ENCODE measurements around the gene THAP5.
A peak's percentile ranks its signal among the peaks of the same experiment; 100 is the strongest.

Gene THAP5

GRCh38 chr7:108585843-108586242 lies 16.3 kb upstream of the THAP5 start:
- Histone ChIP-seq H3K4me2 (no peak overlapping the region), H3K27me3 (no peaks in the 10 kb centered on the region), H3K27ac (no peak overlapping the region), H3K9ac (no peak overlapping the region), H3K9me3 (no peaks in the 10 kb centered on the region), H4K20me1 (no peaks in the 10 kb centered on the region), H3K4me3 (no peak overlapping the region), H3K4me1 (no peaks in the 10 kb centered on the region), H3K36me3 (no peaks in the 10 kb centered on the region)
- no peak for TF ChIP-seq Cebpa-rat (IDR thresholded peaks at IDR 0.05)

DNA sequence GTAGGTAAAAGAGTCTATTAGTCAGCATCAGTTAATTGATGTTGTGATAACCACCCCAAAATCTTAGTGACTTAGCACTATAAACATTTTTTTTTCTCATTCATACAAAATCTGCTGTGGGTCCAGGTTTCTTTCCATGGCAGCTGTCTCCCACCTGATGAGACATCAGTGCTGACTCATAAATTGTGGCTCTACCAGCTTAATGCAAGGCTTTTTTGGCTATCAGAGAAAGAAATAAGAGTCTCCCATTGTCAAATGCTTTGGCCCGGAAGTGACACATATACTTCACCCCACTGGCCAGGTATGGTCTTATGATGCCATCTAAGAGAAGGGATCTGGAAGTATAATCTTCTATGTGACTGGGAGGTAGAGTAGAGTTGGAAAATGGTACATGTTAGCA lies 14.7 kb upstream of the THAP5 start:
- Histone ChIP-seq H3K9ac (no peak overlapping the region), H4K20me1 (no peaks in the 10 kb centered on the region), H3K27me3 (no peaks in the 10 kb centered on the region)

DNA sequence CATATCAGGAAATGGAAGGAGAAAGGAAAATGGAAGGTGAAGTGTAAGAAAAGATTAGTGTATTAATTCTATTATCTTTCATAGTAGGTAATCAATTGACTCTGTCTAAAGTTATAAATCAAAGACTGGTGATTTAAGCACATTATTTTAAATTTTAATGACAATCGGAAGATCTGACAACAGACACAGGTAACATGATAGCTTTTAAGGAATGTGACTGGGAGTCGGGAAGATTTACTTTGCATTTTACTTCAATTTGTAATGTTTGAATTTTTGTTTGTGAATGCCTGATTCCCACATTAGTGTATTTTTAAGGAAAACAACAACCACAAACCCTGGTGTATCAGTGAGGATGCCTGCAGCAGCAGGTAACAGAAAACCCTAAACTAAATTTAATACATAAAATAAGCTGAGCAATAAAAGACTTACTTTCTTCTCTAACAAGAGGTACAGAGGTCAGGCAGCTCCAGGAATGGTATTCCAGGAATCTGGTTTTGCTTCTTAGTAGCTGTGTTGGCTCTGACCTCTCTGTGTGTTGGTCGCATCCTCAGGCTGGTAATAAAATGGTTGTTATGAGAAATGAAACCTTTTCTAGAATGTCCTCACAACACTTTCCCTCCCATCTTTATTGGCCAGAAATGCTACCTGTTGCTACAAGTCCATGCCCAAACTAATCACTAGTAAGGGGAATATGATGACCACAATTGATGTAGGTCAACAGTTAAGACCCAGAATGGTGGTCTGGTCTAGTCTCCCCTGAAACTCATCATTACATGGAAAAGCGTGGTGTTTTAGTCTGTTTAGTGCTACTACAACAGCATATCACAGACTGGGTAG lies 12.4 kb upstream of the THAP5 start:
- H4K20me1 ChIP-seq = no peaks in the 10 kb centered on the region
- no peak for TF ChIP-seq Cebpa-rat (IDR thresholded peaks at IDR 0.05)
- H3K9ac ChIP-seq = no peak overlapping the region
- H3K4me3 ChIP-seq = no peak overlapping the region
- H3K4me2 ChIP-seq = no peak overlapping the region
- H3K4me1 ChIP-seq = no peaks in the 10 kb centered on the region
- no peaks in the 10 kb centered on the region for H3K27me3 ChIP-seq
- peaks cover 21% of the 10 kb centered on the region for H3K9me3 ChIP-seq
- no peak overlapping the region for H3K27ac ChIP-seq
- H3K36me3 ChIP-seq = peaks cover 34% of the 10 kb centered on the region

More for the DNA sequence above, 14.7 kb upstream of the THAP5 start:
- Histone ChIP-seq H3K36me3 (peaks cover 14% of the 10 kb centered on the region), H3K4me2 (no peak overlapping the region), H3K4me1 (no peaks in the 10 kb centered on the region), H3K4me3 (no peak overlapping the region), H3K27ac (no peak overlapping the region), H3K9me3 (peaks cover 15% of the 10 kb centered on the region)
- no peak for TF ChIP-seq Cebpa-rat (IDR thresholded peaks at IDR 0.05)

DNA sequence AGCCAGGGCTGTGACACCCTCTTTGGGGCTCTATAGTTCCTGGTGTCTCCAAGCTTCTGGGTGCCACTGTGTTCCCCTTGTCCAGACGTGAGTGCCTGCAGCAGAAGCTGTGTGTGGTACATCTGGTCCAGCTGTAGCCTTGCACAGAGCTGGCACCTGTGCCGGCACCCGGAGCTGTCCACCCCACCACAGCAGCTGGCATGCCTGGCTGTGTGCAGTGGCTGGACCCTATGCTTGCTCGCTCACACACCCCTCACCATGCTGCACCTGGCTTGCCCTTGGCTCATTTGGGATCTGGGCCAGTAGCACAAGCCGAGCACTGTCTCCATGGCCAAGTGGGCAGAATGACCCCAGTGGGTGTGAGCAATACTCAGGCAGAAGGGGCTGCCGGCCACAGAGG lies 10.8 kb upstream of the THAP5 start:
- Histone ChIP-seq H3K27ac (no peak overlapping the region), H3K9me3 (peaks cover 26% of the 10 kb centered on the region), H3K4me2 (no peak overlapping the region), H3K4me3 (0 out of 2 replicates have a peak overlapping the region, but pooled peaks have one; percentile 18), H4K20me1 (peaks cover 5% of the 10 kb centered on the region; the same call in 1 of the 2 replicates), H3K4me1 (no peaks in the 10 kb centered on the region), H3K36me3 (peaks cover 50% of the 10 kb centered on the region), H3K27me3 (no peaks in the 10 kb centered on the region), H3K9ac (no peak overlapping the region)
- no peak for TF ChIP-seq Cebpa-rat (IDR thresholded peaks at IDR 0.05)

- peaks cover 26% of the 10 kb centered on the region for H3K9me3 ChIP-seq
- no peaks in the 10 kb centered on the region for H3K4me1 ChIP-seq
- no peaks in the 10 kb centered on the region for H3K27me3 ChIP-seq
- no peak overlapping the region for H3K9ac ChIP-seq
- no peak for TF ChIP-seq Cebpa-rat (IDR thresholded peaks at IDR 0.05)
- no peak overlapping the region for H3K4me2 ChIP-seq
- H3K36me3 ChIP-seq = peaks cover 62% of the 10 kb centered on the region
- peaks cover 10% of the 10 kb centered on the region; the same call in 1 of the 2 replicates for H4K20me1 ChIP-seq
- no peak overlapping the region for H3K4me3 ChIP-seq
- no peak overlapping the region for H3K27ac ChIP-seq
These were observed 9.4 kb upstream of the THAP5 start for GRCh38 chr7:108578937-108579336.

GRCh38 chr7:108576116-108576515 lies 6.6 kb upstream of the THAP5 start:
- H3K4me3 ChIP-seq = no peak overlapping the region
- TF ChIP-seq Cebpa-rat (IDR thresholded peaks at IDR 0.05) = no peak
- no peak overlapping the region for H3K9ac ChIP-seq
- peaks cover 8% of the 10 kb centered on the region for H3K4me1 ChIP-seq
- no peak overlapping the region for H3K4me2 ChIP-seq
- H3K36me3 ChIP-seq = peaks cover 77% of the 10 kb centered on the region
- peaks cover 26% of the 10 kb centered on the region for H3K9me3 ChIP-seq
- no peak overlapping the region for H3K27ac ChIP-seq
- H3K27me3 ChIP-seq = no peaks in the 10 kb centered on the region
- H4K20me1 ChIP-seq = peaks cover 18% of the 10 kb centered on the region; the same call in 1 of the 2 replicates

- Histone ChIP-seq H3K9me3 (peaks cover 21% of the 10 kb centered on the region), H3K36me3 (peaks cover 73% of the 10 kb centered on the region), H3K4me2 (no peak overlapping the region), H3K9ac (no peak overlapping the region), H3K27me3 (no peaks in the 10 kb centered on the region), H3K27ac (no peak overlapping the region), H3K4me3 (no peak overlapping the region), H4K20me1 (peaks cover 25% of the 10 kb centered on the region; the same call in 1 of the 2 replicates), H3K4me1 (peaks cover 12% of the 10 kb centered on the region)
- no peak for TF ChIP-seq Cebpa-rat (IDR thresholded peaks at IDR 0.05)
These were observed 5.7 kb upstream of the THAP5 start for GRCh38 chr7:108575156-108575555.

GRCh38 chr7:108572480-108572879 lies 3.0 kb upstream of the THAP5 start:
- Histone ChIP-seq H3K4me1 (peaks cover 23% of the 10 kb centered on the region), H3K9ac (no peak overlapping the region), H3K27me3 (no peaks in the 10 kb centered on the region), H3K27ac (no peak overlapping the region), H4K20me1 (peaks cover 25% of the 10 kb centered on the region; the same call in 1 of the 2 replicates), H3K9me3 (peaks cover 5% of the 10 kb centered on the region; the same call in 1 of the 2 replicates), H3K36me3 (peaks cover 49% of the 10 kb centered on the region), H3K4me2 (no peak overlapping the region), H3K4me3 (no peak overlapping the region)
- TF ChIP-seq Cebpa-rat (IDR thresholded peaks at IDR 0.05) = no peak

GRCh38 chr7:108570146-108570755 lies 745 bp upstream of the THAP5 start:
- Histone ChIP-seq H3K27ac (peak overlapping the region; percentile 97), H3K4me1 (peaks cover 23% of the 10 kb centered on the region), H4K20me1 (peaks cover 19% of the 10 kb centered on the region; the same call in 1 of the 2 replicates), H3K4me2 (peak overlapping the region; percentile 87), H3K9ac (peak overlapping the region; percentile 96), H3K36me3 (peaks cover 35% of the 10 kb centered on the region), H3K4me3 (peak overlapping the region; percentile 95), H3K9me3 (no peaks in the 10 kb centered on the region), H3K27me3 (no peaks in the 10 kb centered on the region)
- no peak for TF ChIP-seq Cebpa-rat (IDR thresholded peaks at IDR 0.05)

GRCh38 chr7:108568801-108569380 lies 615 bp downstream of the THAP5 start:
- no peak for TF ChIP-seq Cebpa-rat (IDR thresholded peaks at IDR 0.05)
- no peaks in the 10 kb centered on the region for H3K9me3 ChIP-seq
- peak overlapping the region; percentile 95 for H3K9ac ChIP-seq
- no peaks in the 10 kb centered on the region for H3K27me3 ChIP-seq
- peaks cover 25% of the 10 kb centered on the region for H3K36me3 ChIP-seq
- H3K4me3 ChIP-seq = peak overlapping the region; percentile 95
- peak overlapping the region; percentile 76 for H3K4me2 ChIP-seq
- H3K27ac ChIP-seq = peak overlapping the region; percentile 97
- peaks cover 23% of the 10 kb centered on the region for H3K4me1 ChIP-seq
- H4K20me1 ChIP-seq = peaks cover 15% of the 10 kb centered on the region; the same call in 1 of the 2 replicates
